ENCODE measurements around the gene PITRM1. TPM values are rescaled to one million over a fixed set of nuclear protein-coding genes. Genes with fewer than 3 reads are reported as not detected.

PITRM1 gene
- total RNA-seq, 1 donor from 2014 or later: 80.4 TPM

GRCh38 chr10:3095373-3096139, 77.0 kb downstream of the PITRM1 start:
- no peaks in the 10 kb centered on the region for H3K27me3 Mint-ChIP-seq (ENCODE audit: low read depth, unreplicated experiment)
- H3K36me3 Mint-ChIP-seq (ENCODE audit: low read depth, unreplicated experiment): peaks cover 23% of the 10 kb centered on the region
- FAIRE-seq: peak; percentile 55
- peaks cover 57% of the 10 kb centered on the region for H3K4me1 ChIP-seq (ENCODE audit: insufficient read depth, low read length)
- H3K27ac Mint-ChIP-seq (ENCODE audit: unreplicated experiment): peak overlapping the region; percentile 93
- DNase-seq (ENCODE audit: low read depth): peak; percentile 100
- H3K4me1 Mint-ChIP-seq (ENCODE audit: low read depth, unreplicated experiment): peaks cover 76% of the 10 kb centered on the region
- no peaks in the 10 kb centered on the region for H3K27me3 ChIP-seq (ENCODE audit: insufficient read depth, low read length)
- H3K4me3 Mint-ChIP-seq (ENCODE audit: unreplicated experiment): peak overlapping the region; percentile 1
- H4K20me1 ChIP-seq (ENCODE audit: insufficient read depth, low read length): no peaks in the 10 kb centered on the region
- H3K9me3 ChIP-seq (ENCODE audit: insufficient read depth, low read depth, low read length): no peaks in the 10 kb centered on the region
- peaks cover 69% of the 10 kb centered on the region for H3K79me2 ChIP-seq (ENCODE audit: insufficient read depth, low read length)
- peak overlapping the region; percentile 40 for H3K4me3 ChIP-seq (ENCODE audit: insufficient read depth, low read depth, low read length)
- peak overlapping the region; percentile 96 for H3K27ac ChIP-seq (ENCODE audit: low read depth, low read length)
- peaks cover 12% of the 10 kb centered on the region for H3K36me3 ChIP-seq (ENCODE audit: insufficient read depth, low read length)
- H2AFZ ChIP-seq (ENCODE audit: low read depth, low read length): no peak overlapping the region
- no peaks in the 10 kb centered on the region for H3K9me3 Mint-ChIP-seq (ENCODE audit: unreplicated experiment)
- H3K4me2 ChIP-seq (ENCODE audit: low read length): peak overlapping the region; percentile 78
- H3K9ac ChIP-seq (ENCODE audit: low read length): peak overlapping the region; percentile 75
- TF ChIP-seq, protein P1, sequence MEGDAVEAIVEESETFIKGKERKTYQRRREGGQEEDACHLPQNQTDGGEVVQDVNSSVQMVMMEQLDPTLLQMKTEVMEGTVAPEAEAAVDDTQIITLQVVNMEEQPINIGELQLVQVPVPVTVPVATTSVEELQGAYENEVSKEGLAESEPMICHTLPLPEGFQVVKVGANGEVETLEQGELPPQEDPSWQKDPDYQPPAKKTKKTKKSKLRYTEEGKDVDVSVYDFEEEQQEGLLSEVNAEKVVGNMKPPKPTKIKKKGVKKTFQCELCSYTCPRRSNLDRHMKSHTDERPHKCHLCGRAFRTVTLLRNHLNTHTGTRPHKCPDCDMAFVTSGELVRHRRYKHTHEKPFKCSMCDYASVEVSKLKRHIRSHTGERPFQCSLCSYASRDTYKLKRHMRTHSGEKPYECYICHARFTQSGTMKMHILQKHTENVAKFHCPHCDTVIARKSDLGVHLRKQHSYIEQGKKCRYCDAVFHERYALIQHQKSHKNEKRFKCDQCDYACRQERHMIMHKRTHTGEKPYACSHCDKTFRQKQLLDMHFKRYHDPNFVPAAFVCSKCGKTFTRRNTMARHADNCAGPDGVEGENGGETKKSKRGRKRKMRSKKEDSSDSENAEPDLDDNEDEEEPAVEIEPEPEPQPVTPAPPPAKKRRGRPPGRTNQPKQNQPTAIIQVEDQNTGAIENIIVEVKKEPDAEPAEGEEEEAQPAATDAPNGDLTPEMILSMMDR (IDR thresholded peaks at IDR 0.05; ENCODE audit: insufficient read depth, low read depth, low read length): no peak
- TF ChIP-seq EZH2 (IDR thresholded peaks at IDR 0.05; ENCODE audit: insufficient read depth, low read length): no peak

DNA sequence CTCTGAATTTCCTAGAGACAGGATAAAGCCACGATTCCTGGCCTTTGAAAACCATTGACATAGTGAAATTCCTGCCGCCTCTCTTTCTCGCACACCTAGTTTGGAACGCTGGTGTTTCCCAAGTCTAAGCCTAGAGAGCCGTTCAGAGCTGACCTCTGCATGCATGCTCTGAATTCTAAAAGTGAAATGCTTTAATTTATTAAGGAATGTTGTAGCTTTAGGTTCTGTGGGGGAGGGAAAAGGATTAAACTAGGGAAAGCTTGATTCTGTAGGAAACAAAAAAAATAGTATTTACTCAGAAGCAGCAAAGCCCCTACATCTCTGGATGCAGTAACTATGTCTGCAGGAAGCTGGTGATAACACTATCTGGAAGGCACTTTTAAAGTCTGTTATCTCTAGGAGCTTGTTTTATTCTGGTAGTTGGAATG, 78.0 kb downstream of the PITRM1 start:
- H3K27me3 Mint-ChIP-seq (ENCODE audit: low read depth, unreplicated experiment): no peaks in the 10 kb centered on the region
- peak overlapping the region; percentile 93 for H3K27ac Mint-ChIP-seq (ENCODE audit: unreplicated experiment)
- Histone ChIP-seq H3K4me2 (ENCODE audit: low read length) (peak overlapping the region; percentile 78), H3K27ac (ENCODE audit: low read depth, low read length) (peak overlapping the region; percentile 96), H3K9me3 (ENCODE audit: insufficient read depth, low read depth, low read length) (no peaks in the 10 kb centered on the region), H3K27me3 (ENCODE audit: insufficient read depth, low read length) (no peaks in the 10 kb centered on the region), H4K20me1 (ENCODE audit: insufficient read depth, low read length) (no peaks in the 10 kb centered on the region), H2AFZ (ENCODE audit: low read depth, low read length) (no peak overlapping the region), H3K9ac (ENCODE audit: low read length) (peak overlapping the region; percentile 74), H3K79me2 (ENCODE audit: insufficient read depth, low read length) (peaks cover 69% of the 10 kb centered on the region), H3K4me1 (ENCODE audit: insufficient read depth, low read length) (peaks cover 63% of the 10 kb centered on the region), H3K36me3 (ENCODE audit: insufficient read depth, low read length) (peaks cover 3% of the 10 kb centered on the region), H3K4me3 (ENCODE audit: insufficient read depth, low read depth, low read length) (peak overlapping the region; percentile 40)
- DNase-seq (ENCODE audit: low read depth) (peak; percentile 41), FAIRE-seq (no peak)
- H3K4me3 Mint-ChIP-seq (ENCODE audit: unreplicated experiment): peak overlapping the region; percentile 2
- peaks cover 19% of the 10 kb centered on the region for H3K36me3 Mint-ChIP-seq (ENCODE audit: low read depth, unreplicated experiment)
- TF ChIP-seq, protein P1 (IDR thresholded peaks at IDR 0.05; ENCODE audit: insufficient read depth, low read depth, low read length): no peak
- TF ChIP-seq EZH2 (IDR thresholded peaks at IDR 0.05; ENCODE audit: insufficient read depth, low read length): no peak
- H3K9me3 Mint-ChIP-seq (ENCODE audit: unreplicated experiment): no peaks in the 10 kb centered on the region
- peaks cover 78% of the 10 kb centered on the region for H3K4me1 Mint-ChIP-seq (ENCODE audit: low read depth, unreplicated experiment)

DNA sequence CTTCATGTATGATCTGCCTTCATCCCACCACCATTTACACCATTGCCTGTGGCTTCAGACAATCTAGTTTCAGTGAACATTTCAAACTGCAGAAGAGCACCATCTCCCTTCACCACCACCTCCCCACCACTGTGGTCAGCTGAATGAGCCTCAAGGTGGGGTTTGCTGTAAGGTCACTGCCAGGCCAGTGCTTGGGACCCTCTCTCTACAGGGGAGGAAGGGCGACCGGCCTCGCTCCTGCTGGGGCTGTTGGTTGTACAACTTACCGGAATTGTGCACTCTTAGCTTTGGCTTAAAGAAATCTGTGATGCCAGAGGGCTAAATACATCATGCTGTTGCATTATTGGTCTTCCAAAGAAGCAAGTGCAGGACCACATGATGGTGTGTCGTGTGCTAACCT, 78.6 kb downstream of the PITRM1 start:
- no peaks in the 10 kb centered on the region for H3K27me3 Mint-ChIP-seq (ENCODE audit: low read depth, unreplicated experiment)

More for the DNA sequence above, 78.6 kb downstream of the PITRM1 start:
- H3K9ac ChIP-seq (ENCODE audit: low read length): peak overlapping the region; percentile 74
- TF ChIP-seq, protein P1 (IDR thresholded peaks at IDR 0.05; ENCODE audit: insufficient read depth, low read depth, low read length): no peak
- no peak for TF ChIP-seq EZH2 (IDR thresholded peaks at IDR 0.05; ENCODE audit: insufficient read depth, low read length)
- Mint-ChIP-seq H3K27ac (ENCODE audit: unreplicated experiment) (peak overlapping the region; percentile 93), H3K4me3 (ENCODE audit: unreplicated experiment) (peak overlapping the region; percentile 43), H3K36me3 (ENCODE audit: low read depth, unreplicated experiment) (peaks cover 22% of the 10 kb centered on the region), H3K9me3 (ENCODE audit: unreplicated experiment) (no peaks in the 10 kb centered on the region), H3K4me1 (ENCODE audit: low read depth, unreplicated experiment) (peaks cover 75% of the 10 kb centered on the region)
- H3K27me3 ChIP-seq (ENCODE audit: insufficient read depth, low read length): no peaks in the 10 kb centered on the region
- peaks cover 57% of the 10 kb centered on the region for H3K4me1 ChIP-seq (ENCODE audit: insufficient read depth, low read length)
- H4K20me1 ChIP-seq (ENCODE audit: insufficient read depth, low read length): no peaks in the 10 kb centered on the region
- H3K9me3 ChIP-seq (ENCODE audit: insufficient read depth, low read depth, low read length): no peaks in the 10 kb centered on the region
- peak overlapping the region; percentile 78 for H3K4me2 ChIP-seq (ENCODE audit: low read length)
- peak overlapping the region; percentile 40 for H3K4me3 ChIP-seq (ENCODE audit: insufficient read depth, low read depth, low read length)
- peaks cover 69% of the 10 kb centered on the region for H3K79me2 ChIP-seq (ENCODE audit: insufficient read depth, low read length)
- no peaks in the 10 kb centered on the region for H3K36me3 ChIP-seq (ENCODE audit: insufficient read depth, low read length)
- DNase-seq (ENCODE audit: low read depth) (no peak), FAIRE-seq (no peak)
- no peak overlapping the region for H2AFZ ChIP-seq (ENCODE audit: low read depth, low read length)
- peak overlapping the region; percentile 96 for H3K27ac ChIP-seq (ENCODE audit: low read depth, low read length)

Data from astrocyte (in vitro differentiated cells and primary cell).